Fibroblast of skin of left quadriceps (primary cell): ENCODE results near the gene SLC9A7.

ENCODE experiments used
- DNase-seq, 2 experiments: peaks; one replicate each; pipeline ENCODE4 v3.0.0-alpha.2; 2013; ENCODE audit warnings: low read depth in 2 of 2

SLC9A7 gene

DNA sequence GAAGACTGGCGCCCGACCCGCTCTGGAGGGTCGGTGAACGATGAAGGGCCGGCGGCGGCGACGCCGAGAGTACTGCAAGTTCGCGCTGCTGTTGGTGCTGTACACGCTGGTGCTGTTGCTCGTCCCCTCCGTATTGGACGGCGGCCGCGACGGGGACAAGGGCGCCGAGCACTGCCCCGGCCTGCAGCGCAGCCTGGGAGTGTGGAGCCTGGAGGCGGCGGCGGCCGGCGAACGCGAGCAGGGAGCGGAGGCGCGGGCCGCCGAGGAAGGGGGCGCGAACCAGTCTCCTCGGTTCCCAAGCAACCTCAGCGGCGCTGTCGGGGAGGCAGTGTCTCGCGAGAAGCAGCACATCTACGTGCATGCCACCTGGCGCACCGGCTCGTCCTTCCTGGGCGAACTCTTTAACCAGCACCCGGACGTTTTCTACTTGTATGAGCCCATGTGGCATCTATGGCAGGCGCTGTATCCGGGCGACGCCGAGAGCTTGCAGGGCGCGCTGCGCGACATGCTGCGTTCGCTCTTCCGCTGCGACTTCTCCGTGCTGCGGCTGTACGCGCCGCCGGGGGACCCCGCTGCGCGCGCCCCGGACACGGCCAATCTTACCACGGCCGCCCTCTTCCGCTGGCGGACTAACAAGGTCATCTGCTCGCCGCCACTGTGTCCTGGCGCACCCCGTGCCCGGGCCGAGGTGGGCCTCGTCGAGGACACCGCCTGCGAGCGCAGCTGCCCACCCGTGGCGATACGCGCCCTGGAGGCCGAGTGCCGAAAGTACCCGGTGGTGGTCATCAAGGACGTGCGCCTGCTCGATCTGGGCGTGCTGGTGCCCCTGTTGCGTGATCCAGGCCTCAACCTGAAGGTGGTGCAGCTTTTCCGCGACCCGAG, 184.8 kb downstream of the SLC9A7 start:
- no peak for DNase-seq

GRCh38 chrX:46573331-46573891, 185.5 kb downstream of the SLC9A7 start, which contains the start of gene CHST7:
Gene CHST7 (plus strand): TSS chrX:46573765. CDS start chrX:46573932, 167 bp downstream.
- no peak for DNase-seq

DNA sequence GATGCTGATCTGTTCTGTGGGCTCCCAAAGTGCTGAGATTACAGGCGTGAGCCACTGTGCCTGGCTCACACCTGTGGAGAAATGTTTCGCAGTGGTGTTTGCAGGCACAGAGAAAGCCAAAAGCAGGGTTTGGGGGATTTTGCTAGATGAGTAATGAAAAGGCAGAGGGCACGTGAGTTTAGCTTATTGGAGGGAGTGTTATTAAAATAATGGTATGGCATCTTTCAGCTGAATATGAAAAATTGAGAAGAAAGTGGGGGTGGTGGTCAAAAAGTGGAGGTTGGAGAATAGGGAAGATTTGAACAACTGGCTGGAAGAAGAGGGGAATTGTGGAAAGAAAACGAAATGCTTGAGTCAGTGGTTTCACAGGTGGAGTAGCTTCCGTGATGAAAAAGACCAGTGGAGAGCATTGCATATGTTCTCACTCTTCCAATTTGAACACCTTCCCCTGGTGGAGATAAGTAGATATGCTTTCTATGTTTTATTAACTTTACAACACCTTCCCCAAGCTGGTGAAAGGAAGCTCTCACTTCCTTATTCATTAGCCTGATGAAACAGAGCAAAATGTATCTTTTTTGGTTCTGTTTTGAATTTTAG, 186.5 kb downstream of the SLC9A7 start:
- no peak for DNase-seq

DNA sequence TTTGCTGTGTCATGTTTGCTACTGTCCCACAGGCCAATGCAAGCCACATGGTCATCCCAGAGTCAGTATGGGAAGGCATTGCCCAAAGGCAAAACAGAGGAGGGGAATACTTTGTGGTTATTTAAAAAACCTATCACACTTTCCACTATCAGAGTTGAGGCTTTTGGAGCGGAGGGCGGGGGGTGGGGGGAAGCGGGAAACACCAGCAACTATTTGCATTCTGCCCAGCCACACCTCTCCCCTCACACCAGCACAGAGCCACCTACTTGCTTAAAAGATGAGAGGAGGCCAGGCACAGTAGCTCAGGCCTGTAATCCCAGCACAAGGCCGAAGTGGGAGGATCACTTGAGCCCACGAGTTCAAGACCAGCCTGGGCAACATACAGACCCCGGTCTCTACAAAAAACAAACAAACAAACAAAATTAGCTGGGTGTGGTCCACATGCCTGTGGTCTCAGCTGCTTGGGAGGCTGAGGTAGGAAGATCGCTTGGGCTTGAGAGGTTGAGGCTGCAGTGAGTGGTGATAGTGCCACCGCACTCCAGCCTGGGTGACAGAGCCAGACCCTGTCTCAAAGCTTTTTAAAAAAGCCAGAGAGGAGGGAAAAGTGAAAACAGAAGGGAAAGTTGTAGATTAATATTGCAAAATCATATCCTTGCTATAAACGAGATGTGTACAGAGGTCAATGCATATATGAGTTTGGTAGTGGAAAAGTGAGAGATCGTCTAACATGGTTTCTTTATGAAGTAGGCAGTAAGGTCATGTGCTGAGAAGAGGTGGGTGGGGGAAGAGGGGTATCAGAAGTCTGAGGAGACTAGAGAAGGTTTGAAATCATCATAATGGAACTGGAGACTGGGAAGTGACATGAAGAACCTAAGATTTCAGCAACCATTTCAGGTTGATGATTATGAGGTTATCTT, 187.2 kb downstream of the SLC9A7 start:
- DNase-seq = no peak

GRCh38 chrX:46569621-46570020, 189.3 kb downstream of the SLC9A7 start:
- DNase-seq = no peak

- DNase-seq = no peak
Measured at GRCh38 chrX:46567388-46567787, 191.5 kb downstream of the SLC9A7 start.

DNA sequence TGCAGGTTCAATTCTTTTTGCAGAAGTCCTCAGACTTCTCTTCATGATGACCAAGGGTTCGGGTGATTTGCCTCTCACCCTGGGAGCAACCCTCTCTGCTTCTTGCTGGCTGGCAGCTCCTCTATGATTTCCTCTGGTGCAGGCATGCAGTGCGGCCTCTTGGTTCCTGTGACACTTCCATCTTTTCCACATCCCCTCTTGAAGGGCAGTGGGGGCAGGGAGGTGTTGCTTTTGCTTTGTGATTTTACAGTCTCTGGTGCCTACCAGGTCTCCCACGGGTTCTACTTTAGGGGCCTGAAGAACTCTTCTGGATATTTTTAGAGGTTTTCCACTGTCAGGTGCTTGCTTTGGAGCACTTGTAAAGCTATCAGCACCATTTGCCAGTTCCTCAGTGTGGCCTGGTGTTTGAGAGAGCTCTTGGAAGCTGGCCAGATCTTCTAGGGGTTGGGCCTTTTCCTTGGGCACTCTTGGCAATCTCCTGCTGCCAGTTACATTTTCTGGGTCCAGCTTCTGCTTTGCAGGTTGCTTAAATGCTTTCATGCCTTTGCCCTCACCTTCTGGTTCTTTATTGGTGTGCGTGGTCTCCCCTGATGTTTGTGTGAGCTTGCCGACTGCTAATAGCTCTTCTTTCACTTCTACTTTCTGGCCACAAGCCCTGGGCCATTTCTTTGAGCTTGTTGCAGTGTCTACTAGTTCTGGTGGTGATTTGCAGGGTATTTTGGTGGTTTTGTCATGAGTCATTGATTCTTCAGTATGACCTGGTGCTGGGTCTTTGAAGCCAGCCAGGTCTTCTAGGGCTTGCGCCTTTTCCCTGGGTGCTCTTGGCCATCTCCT, 196.9 kb downstream of the SLC9A7 start:
- no peak for DNase-seq

DNA sequence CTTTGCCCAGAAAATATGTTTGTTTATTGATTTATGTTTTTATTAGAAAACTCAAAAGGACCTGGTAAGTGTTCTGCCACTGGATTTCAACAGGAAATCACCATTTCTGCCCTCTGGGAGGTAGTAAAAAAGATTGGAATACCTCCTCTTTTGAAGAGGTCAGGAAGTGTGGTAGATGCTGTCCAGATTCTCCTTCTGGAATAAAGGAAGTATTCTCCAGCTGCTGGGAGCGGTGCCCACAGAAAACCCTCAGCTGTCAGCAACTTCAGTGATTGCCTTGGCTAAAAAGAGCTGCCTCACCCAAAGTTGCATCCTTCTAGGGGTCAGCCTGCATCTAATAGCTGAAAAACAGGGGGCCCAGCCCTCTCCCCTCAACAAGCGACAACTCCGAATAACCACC, 199.9 kb downstream of the SLC9A7 start:
- no peak for DNase-seq

- no peak for DNase-seq
Measured at GRCh38 chrX:46554942-46555341, 204.0 kb downstream of the SLC9A7 start.

DNA sequence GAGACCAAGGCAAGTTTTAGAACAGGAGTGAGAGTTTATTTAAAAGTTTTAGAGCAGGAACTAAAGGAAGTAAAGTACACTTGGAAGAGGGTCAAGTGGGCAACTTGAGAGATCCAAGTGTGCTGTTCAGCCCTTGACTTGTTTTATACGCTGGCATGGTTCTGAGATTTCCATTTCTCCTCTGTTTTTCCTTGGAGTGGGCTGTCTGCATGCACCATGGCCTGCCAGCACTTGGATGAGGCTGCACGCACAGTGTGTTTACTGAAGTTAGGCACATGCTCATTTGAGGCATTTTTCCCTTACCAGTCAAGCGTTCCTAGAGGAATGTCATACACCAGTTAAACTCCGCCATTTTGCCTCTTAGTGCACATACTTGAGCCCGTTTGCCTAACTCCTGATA, 205.0 kb downstream of the SLC9A7 start:
- DNase-seq = no peak

DNA sequence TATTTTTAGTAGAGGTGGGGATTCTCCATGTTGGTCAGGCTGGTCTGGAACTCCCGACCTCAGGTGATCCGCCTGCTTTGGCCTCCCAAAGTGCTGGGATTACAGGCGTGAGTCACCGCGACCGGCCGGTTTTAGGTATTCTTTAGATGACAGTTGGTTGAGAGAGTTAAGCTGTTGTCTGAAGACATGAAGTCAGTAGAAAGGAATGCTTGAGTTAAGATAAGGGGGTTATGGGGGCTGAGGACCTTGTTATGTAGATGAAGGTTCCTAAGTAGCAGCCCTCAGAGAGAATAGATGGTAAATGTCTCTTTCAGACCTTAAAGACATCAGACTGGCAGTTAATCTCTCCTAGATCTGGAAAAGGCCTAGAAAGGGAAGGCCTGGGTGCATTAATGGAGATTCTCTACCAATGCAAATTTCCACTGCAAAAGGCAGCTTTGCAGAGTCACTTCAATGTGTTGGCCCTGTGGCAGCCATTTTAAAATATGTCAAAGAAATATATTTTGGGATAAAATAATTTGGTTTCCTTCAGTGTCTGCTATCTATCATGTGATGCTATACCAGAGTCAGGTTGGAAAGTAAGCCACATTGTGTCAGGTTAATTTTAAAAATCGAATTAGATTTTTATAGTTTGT, 207.3 kb downstream of the SLC9A7 start:
- DNase-seq = no peak

DNA sequence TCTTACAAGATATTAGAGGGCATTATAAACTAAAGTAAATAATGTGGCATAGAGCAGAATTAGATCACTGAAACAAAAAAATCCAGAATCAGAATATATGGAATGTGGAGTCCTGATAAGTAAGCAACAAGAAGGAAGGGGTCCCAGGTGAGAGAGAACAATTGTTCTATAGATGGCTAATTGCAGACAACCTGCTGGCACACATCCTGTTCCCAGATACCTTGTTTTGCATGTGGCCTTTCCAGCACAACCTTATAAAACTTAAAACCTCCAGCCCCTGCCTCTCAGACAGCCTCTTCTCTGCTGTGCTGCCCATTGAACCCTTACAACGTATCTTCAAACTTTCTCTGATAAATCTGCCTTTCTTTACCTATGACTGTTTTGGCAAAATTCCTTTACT, 209.0 kb downstream of the SLC9A7 start:
- DNase-seq = no peak
